Stimulated activated CD4-positive, alpha-beta T cell treated with anti-CD3 and anti-CD28 coated beads, Interleukin-1b, Interleukin-23, amount 100 ng/mL, for 4 hours (primary cell): ENCODE data around the gene IL36A.

Source experiments
- DNase-seq, 2 donors: peaks; one replicate each; pipeline ENCODE4 v3.0.0-alpha.2; 2020; ENCODE audit warnings: low read depth in 2 of 2

Gene IL36A

DNA sequence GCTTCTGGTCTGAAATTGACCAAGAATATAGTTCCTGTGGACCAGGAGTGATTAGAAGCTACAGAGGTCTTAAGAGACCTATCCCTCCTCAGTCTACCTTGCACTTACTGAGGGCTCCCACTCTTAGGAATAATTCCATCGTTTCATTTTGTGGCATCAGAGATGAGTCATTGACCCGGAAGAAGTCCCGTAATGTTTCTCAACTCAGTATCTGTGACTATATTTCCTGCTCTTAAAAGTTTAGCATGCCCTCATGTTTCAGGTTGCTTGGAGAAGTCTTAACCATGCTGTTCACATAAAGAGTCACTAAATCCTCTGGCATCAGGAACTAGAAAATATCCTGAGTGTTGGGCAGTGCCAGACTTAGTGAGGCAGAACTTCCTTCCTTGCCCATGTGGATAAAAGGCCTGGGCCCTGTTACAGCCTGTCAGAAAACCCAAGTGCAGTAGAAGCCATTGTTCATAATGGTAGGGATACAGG lies at the start of gene IL36A:
Gene IL36A (plus strand): TSS at position 430 of the 480 bp plus-strand sequence. CDS start 413 bp downstream, outside the sequence.
- DNase-seq = no peak

- DNase-seq = no peak
These were observed 47.7 kb upstream of the IL36A start for GRCh38 chr2:112957511-112957910.

DNA sequence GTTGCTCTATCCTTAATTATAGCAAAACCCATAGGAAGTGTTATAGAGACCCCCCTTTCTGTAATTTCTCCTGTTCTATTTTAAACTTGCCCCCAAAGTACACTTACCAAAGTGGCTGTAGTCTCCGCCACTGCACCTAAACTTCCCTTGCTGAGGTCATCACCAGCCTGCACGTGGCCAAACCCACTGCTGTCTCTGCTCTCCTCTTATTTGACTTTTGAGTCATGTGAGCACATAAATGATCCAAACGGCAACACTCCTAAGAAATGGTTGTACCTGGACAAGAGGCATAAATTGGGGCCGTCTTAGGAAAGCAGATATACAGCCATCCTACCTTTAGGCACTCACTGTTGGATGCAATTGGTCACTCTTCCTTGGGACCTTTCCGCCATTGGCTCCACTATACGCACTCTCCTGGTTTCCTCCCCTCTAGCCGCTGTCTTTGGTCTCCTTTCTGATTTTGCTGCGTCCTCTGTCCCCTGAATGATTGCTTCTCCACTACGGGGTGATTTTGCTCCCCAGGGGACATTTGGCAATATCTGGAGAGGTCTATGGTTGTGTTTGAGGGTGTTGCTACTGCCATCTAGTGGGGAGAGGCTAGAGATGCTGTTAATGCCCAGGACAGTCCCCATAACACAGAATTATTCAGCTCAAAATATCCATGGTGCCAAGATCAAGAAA lies 46.7 kb upstream of the IL36A start:
- peak in 1 of 2 donors; percentile 12 for DNase-seq

DNA sequence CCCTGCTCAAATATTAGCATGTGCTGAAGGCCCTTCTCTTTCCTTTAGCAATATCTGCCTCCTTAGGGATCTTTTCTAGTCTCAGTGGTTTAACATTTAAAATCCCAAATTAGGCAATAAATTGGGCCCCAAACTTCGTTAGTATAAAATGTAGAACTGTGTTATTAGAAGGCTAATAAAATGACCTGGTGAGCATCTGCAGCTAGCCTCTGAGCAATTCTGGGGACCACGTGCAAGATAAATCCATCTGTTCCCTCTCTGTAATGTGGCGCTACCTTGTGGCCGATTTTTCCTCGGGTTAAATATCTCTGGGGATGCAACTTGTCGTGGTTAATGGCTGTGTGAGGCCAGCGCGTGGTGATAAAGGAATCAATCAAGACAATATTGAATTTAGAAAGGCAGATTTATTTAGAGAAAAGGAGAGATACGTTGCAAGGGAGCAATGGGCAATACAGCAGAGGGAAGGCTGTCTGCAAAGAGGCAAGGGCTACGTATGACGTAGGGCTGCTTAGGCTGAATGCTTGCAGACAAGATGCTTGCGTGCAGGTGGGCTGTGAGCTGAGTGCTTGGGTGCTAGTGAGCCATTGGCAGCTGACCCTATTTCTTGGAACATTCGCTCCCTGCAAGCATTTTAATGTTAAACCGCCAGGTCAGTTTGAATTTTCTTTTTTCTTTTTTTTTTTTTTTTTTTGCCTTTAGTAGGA lies 46.0 kb upstream of the IL36A start:
- DNase-seq = no peak

DNA sequence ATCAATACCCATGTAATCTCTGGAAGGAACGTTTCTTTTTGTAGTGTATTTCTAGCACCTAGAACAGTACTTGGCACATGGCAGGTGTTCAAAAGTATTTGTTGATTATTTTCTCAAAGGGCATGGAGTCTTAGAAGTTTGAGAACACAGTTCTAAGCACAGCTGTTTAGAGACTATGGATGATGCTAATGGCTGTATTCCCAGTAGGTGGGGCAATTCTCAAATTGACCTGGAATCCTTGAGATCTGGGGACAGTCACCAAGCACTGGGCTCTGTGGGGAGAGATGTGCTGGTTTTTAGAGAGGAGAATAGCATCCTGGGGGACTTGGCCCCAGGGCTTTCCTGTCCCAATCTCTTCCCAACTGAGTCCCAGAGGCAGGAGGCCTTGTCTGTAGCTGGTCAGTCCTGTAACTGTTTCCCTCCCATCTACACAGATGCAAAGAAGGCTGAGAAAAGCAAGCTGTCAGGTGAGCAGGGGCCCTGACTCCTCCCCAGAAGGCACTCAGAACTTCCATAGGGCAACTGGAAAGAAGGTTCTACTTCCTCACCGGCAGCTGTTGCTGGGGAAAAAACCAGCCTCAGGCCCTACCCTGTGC lies 44.9 kb upstream of the IL36A start:
- no peak for DNase-seq

- DNase-seq = no peak
These were observed 42.7 kb upstream of the IL36A start for GRCh38 chr2:112962308-112963175.

DNA sequence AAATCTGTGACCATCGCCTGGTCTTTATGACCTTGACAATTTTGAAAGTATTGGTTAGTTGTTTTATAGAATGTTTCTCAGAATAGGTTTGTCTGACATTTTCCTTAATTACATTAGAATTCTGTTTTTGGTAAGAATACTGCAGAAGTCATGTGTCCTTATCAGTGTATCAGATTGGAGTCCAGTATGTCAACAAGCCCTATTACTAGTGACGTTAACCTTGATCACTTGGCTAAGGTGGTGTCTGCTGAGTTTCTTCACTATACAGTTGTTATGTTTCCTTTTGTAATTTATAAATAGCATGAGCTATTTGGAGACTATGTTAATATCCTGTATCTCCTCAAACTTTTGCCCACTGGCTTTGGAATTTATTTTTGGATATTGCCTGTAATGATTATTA lies 38.2 kb upstream of the IL36A start:
- DNase-seq = no peak

GRCh38 chr2:112972423-112973086 lies 32.7 kb upstream of the IL36A start:
- no peak for DNase-seq

- DNase-seq = no peak
These were observed 32.1 kb upstream of the IL36A start for GRCh38 chr2:112973156-112973555.

DNA sequence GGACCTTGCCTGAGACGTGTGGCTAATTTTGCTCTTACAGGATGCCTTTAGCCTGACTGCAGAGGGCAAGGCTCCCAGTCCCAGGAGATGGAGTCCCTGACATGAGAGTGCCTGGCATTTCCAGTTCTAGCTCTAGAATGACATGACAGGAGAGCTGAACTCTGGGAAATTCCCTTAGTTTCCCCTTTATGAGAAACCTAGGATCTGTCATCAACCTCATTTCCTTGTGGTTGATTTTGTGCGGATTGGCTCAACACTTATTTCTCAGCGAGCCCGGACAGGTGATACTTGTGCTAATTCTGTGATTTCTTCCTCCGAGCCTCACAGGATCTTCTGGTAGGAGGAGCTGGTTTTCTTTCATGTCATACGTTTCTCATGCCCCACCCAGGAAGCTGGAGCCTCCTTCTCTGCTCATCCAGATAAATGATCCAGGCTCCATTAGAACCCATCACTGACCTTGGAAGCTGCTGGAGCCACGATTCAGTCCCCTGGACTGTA lies 27.7 kb upstream of the IL36A start, which contains the start of gene IL36G:
Gene IL36G (plus strand): TSS at position 448 of the 498 bp plus-strand sequence. CDS start 633 bp downstream, outside the sequence.
- DNase-seq = no peak

DNA sequence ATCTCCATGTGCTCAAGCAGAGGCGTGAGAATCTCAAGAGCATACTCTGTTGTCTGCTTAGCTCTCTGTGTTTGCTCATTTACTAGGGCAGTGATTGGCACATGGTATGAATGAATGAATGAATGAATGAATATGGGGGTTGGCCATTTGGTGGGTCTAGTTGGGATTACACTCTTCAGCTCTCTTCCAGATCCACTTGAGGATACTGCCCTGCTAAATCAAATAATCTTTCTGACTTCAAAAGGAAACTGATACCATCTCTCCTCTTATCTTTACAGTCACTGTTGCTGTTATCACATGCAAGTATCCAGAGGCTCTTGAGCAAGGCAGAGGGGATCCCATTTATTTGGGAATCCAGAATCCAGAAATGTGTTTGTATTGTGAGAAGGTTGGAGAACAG lies 25.5 kb upstream of the IL36A start:
- DNase-seq = no peak

DNA sequence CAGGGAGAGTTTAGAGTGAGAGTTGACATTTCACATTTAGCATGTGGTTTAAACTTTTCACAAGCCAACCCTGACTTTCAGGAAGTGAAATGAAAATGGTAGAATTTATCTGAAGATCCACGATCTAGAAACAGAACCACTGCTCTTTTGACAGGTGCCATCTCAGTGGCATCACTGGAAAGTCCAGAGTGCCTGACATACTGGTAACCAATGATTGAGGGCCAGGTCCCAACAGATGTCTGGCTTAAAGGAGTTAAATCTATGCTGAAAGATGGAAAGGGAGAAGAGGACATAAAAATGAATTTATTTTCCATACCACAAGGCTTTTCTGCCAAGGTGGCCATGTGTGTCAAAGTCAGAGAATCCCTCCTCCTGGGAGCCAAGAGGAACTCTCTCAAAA lies 24.7 kb upstream of the IL36A start:
- no peak for DNase-seq

DNA sequence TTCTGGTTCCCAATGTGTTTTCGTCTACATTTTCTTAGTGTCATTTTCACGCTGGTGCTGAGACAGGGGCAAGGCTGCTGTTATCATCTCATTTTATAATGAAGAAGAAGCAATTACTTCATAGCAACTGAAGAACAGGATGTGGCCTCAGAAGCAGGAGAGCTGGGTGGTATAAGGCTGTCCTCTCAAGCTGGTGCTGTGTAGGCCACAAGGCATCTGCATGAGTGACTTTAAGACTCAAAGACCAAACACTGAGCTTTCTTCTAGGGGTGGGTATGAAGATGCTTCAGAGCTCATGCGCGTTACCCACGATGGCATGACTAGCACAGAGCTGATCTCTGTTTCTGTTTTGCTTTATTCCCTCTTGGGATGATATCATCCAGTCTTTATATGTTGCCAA lies 20.2 kb upstream of the IL36A start:
- no peak for DNase-seq

- no peak for DNase-seq
These were observed 15.6 kb upstream of the IL36A start for GRCh38 chr2:112989611-112990010.

GRCh38 chr2:112993831-112994230 lies 11.4 kb upstream of the IL36A start:
- no peak for DNase-seq

- no peak for DNase-seq
These were observed 10.6 kb upstream of the IL36A start for GRCh38 chr2:112994648-112995047.

GRCh38 chr2:112995346-112995920 lies 9.8 kb upstream of the IL36A start:
- peak in 1 of 2 donors; percentile 10 for DNase-seq

DNA sequence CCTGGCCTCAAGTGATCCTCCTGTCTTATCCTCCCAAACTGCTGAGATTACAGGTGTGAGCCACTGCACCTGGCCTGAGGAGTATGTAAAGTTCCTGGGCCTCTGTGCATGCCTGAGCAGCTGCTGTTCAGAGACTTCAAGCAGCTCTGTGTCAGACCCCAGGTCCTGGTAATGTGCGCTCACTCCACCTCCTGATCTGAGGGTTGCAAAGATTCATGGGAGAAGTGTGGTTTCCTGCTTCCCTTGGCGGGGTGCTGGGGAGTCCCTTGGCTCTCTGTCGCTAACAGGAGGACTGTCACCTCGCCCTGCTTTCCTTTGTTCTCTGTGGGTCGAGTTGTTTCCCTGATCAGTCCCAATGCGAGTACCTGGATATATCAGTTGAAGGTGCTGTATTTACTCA lies 8.6 kb upstream of the IL36A start:
- peak; percentile 19 to 36 for DNase-seq

DNA sequence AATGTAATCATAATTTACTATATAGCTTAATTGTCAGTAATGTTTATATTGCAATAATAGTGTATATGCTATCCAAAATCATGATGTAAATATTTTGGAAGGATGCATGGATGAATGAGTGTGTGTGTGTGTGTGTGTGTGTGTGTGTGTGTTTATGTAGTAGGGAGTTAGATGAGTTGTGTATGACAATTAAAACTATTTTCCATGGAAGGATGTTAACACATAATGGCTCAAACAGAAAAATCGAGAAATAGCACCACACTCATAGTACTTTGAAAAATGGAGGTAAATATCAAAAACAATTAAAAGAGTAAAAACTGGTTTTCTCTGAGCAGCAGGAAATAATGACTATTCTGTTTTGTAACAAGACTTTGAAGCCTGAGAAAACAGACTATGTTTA lies 8.1 kb upstream of the IL36A start:
- no peak for DNase-seq

DNA sequence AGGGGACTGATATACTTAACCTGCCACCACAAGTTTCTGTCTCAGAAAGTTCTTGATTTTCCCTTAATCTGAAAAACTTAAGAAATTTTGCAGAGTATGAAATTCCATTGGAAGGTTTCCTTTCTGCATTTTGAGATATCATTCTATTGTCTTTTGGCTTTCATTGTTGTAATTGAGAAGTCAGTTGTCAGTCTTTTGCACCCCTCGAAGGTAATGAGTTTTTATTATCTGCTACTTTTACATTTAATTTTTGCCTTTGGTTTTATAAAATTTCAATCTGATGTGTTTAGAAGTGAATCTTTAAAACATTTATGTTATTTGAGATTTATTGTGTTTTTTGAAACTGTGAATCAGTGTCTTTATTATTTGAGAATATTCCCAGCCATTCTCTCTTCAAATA lies 4.8 kb upstream of the IL36A start:
- DNase-seq = no peak

DNA sequence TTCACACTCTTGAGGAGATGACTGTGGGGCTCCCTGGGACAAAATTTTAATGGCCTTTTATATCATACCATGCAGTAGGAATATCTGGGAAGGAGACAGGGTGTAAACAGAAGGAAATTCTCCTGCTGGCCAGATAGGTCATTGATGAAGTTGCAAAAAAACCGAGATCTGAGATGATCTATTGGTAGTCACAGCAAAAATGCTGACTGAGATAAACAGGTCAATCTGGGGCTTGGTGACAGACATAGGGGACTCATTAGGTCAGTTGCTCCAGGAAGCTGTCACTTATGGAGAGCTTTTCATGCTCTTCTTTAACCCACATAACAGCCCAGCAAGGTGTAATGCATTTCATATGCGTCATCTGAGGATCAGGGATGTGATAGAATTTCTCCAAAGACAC lies 2.6 kb upstream of the IL36A start:
- DNase-seq = no peak
